HepG2 (cell line): ENCODE results near the gene HDLBP. TPM values are rescaled to one million over a fixed set of nuclear protein-coding genes. Genes with fewer than 3 reads are reported as not detected.

Source experiments
- CBX1 ChIP-seq: IDR thresholded peaks from one replicate; pipeline ENCODE4 v1.6.1; 2016; ENCODE audit warnings: antibody characterized with exemption, low read depth
- CC2D1A ChIP-seq: sonication (generic); formaldehyde crosslinking; IDR thresholded peaks from 2 replicates; pipeline ENCODE4 v1.8.1; 2023; ENCODE audit warnings: mild to moderate bottlenecking, missing genetic modification reagents
- FOXO1 ChIP-seq: sonication (generic); formaldehyde crosslinking; IDR thresholded peaks from 2 replicates; pipeline ENCODE4 v1.4.0; 2020; ENCODE audit warnings: missing genetic modification reagents
- GTF2F1 ChIP-seq: fragments of 150-350 bp; IDR thresholded peaks from 2 replicates; pipeline ENCODE4 v1.6.1; 2014; ENCODE audit warnings: low read length
- HNRNPUL1 ChIP-seq: fragments of 200-400 bp; formaldehyde crosslinking; IDR thresholded peaks from 2 replicates; pipeline ENCODE4 v1.6.1; 2017; ENCODE audit warnings: low read depth, mild to moderate bottlenecking, low read length, moderate library complexity
- MYNN ChIP-seq: sonication (generic); formaldehyde crosslinking; IDR thresholded peaks from 2 replicates; pipeline ENCODE4 v1.4.0; 2020; ENCODE audit warnings: mild to moderate bottlenecking, low read depth, missing genetic modification reagents
- PAX8 ChIP-seq: sonication (generic); formaldehyde crosslinking; IDR thresholded peaks from 2 replicates; pipeline ENCODE4 v1.8.0; 2022; ENCODE audit warnings: mild to moderate bottlenecking, missing genetic modification reagents, borderline replicate concordance
- PHF5A ChIP-seq: IDR thresholded peaks from one replicate; pipeline ENCODE4 v1.6.1; 2018; ENCODE audit warnings: low read depth, missing genetic modification reagents; ENCODE audit not compliant: unreplicated experiment
- SATB2 ChIP-seq: sonication (generic); formaldehyde crosslinking; IDR thresholded peaks from 2 replicates; pipeline ENCODE4 v1.5.0; 2020; ENCODE audit warnings: missing genetic modification reagents
- SRF ChIP-seq: IDR thresholded peaks from 2 replicates; pipeline ENCODE4 v1.6.1; 2011; ENCODE audit warnings: mild to moderate bottlenecking, low read depth, low read length, moderate library complexity
- TBL1XR1 ChIP-seq: fragments of 150-350 bp; IDR thresholded peaks from 2 replicates; pipeline ENCODE4 v1.6.1; 2014; ENCODE audit warnings: borderline replicate concordance, low read length; ENCODE audit not compliant: partially characterized antibody
- U2AF2 ChIP-seq: fragments of 200-400 bp; formaldehyde crosslinking; IDR thresholded peaks from 2 replicates; pipeline ENCODE4 v1.6.1; 2017; ENCODE audit warnings: low read depth, mild to moderate bottlenecking, low read length
- ZNF12 ChIP-seq: sonication (generic); formaldehyde crosslinking; IDR thresholded peaks from 2 replicates; pipeline ENCODE4 v1.5.0; 2020; ENCODE audit warnings: missing genetic modification reagents
- ZNF605 ChIP-seq: sonication (generic); formaldehyde crosslinking; IDR thresholded peaks from 2 replicates; pipeline ENCODE4 v1.8.0; 2022; ENCODE audit warnings: mild to moderate bottlenecking, missing genetic modification reagents
- ZNF747 ChIP-seq: sonication (generic); formaldehyde crosslinking; IDR thresholded peaks from 2 replicates; pipeline ENCODE4 v1.8.1; 2023; ENCODE audit warnings: missing genetic modification reagents, mild to moderate bottlenecking, borderline replicate concordance
- ZSCAN31 ChIP-seq: sonication (generic); formaldehyde crosslinking; IDR thresholded peaks from 2 replicates; pipeline ENCODE4 v1.5.0; 2020; ENCODE audit warnings: low read depth, mild to moderate bottlenecking, missing genetic modification reagents
- polyA plus RNA-seq, 8 experiments: library from polyadenylated mRNA; depleted of rRNA in 3 of 8; stranded (reverse) in 7 of 8; unstranded in 1 of 8; fragments of >200 nt; fragmentation: Illumina TruSeq in 4 of 8; extraction: Trizol in 4 of 8; gene quantifications; 2 replicates each; pipeline versions ENCODE4 v1.2.1 to v1.2.3, GENCODE V29; 2011 to 2016; ENCODE audit warnings: low read depth in 4 of 8, missing spikeins in 1 of 8, mixed read lengths in 1 of 8; ENCODE audit not compliant: insufficient read depth in 1 of 8
- total RNA-seq, 5 experiments: library from RNA; depleted of rRNA; stranded (reverse); fragments of >200 nt; fragmentation: Illumina TruSeq; extraction: Trizol; gene quantifications; 2 replicates each; pipeline ENCODE4 v1.2.3, GENCODE V29; 2016; ENCODE audit warnings: low read depth in 1 of 5
- TF ChIP-seq, protein P1 (sequence below): sonication (generic); formaldehyde crosslinking; conservative IDR thresholded peaks from 2 replicates; pipeline ENCODE4 v1.4.0; 2020; ENCODE audit warnings: mild to moderate bottlenecking, missing genetic modification reagents, moderate library complexity
- TF ChIP-seq, protein P2 (sequence below): sonication (generic); formaldehyde crosslinking; IDR thresholded peaks from 2 replicates; pipeline ENCODE4 v1.4.0; 2020; ENCODE audit warnings: mild to moderate bottlenecking, missing genetic modification reagents
- TF ChIP-seq, protein P3 (sequence below): sonication (generic); formaldehyde crosslinking; IDR thresholded peaks from 2 replicates; pipeline ENCODE4 v1.4.0; 2020; ENCODE audit warnings: low read depth, mild to moderate bottlenecking, missing genetic modification reagents
- TF ChIP-seq, protein P4 (sequence below): sonication (generic); formaldehyde crosslinking; IDR thresholded peaks from 2 replicates; pipeline ENCODE4 v1.9.0; 2022; ENCODE audit warnings: low read depth, missing genetic modification reagents
- TF ChIP-seq, protein P5 (sequence below): IDR thresholded peaks from 2 replicates; pipeline ENCODE4 v1.6.1; 2016; ENCODE audit warnings: missing compliant biosample characterization, missing genetic modification reagents, borderline replicate concordance

Gene HDLBP
- total and polyA plus RNA-seq, 2 of the 13 experiments (the other 11 are each of a cell fraction or from before 2014, with no cell fraction given) = 464 to 707 TPM

DNA sequence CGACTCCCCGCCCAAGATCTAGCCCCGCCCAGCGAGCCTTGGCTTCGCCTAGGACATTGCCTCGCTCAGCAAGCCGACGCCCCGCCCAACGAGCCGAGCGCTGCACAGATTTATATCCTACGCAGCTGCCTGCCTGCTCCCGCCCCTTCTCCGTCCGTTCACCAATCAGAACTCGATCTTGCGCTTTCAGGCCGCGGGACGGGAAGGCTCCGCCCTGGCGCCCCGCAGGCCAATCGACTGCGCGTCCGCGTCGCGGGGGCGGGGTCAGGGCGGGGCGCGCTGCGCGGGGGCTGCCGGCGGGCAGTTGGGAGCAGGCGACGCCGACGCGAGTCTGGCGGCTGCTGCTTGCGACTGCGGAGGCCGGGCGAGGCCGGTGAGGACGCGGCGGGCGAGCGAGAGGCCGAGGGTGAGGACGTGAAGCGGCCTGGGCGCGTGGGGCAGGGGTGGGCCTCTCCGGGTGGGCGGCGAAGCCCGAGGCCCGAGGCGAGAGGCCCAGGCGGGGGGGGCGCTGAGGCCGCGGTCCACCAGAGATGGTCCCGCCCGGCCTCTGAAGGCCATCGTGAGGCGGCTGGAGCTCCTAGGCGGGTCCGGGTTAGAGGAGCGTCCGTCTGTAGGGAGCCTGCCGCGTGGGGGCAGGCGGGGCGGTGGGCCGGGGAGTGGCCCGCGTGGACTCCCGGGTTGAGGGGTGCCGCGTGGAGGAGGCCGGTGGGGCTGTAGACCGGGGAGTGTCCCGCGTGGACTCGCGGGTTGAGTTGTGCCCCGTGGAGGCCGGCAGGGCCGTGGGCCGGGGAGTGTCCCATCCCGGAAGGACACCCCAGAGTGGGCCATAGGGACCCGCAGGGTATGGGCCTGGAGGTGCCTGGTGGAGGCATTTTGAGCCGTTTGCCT lies 40.8 kb upstream of the HDLBP start, which contains the start of gene FARP2 (continued):
- TF ChIP-seq, protein P1, sequence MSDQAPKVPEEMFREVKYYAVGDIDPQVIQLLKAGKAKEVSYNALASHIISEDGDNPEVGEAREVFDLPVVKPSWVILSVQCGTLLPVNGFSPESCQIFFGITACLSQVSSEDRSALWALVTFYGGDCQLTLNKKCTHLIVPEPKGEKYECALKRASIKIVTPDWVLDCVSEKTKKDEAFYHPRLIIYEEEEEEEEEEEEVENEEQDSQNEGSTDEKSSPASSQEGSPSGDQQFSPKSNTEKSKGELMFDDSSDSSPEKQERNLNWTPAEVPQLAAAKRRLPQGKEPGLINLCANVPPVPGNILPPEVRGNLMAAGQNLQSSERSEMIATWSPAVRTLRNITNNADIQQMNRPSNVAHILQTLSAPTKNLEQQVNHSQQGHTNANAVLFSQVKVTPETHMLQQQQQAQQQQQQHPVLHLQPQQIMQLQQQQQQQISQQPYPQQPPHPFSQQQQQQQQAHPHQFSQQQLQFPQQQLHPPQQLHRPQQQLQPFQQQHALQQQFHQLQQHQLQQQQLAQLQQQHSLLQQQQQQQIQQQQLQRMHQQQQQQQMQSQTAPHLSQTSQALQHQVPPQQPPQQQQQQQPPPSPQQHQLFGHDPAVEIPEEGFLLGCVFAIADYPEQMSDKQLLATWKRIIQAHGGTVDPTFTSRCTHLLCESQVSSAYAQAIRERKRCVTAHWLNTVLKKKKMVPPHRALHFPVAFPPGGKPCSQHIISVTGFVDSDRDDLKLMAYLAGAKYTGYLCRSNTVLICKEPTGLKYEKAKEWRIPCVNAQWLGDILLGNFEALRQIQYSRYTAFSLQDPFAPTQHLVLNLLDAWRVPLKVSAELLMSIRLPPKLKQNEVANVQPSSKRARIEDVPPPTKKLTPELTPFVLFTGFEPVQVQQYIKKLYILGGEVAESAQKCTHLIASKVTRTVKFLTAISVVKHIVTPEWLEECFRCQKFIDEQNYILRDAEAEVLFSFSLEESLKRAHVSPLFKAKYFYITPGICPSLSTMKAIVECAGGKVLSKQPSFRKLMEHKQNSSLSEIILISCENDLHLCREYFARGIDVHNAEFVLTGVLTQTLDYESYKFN = 0 out of 2 replicates have a peak, but pooled peaks have one; percentile 4
- TF ChIP-seq CBX1 (no peak), FOXO1 (CRISPR knock-in tag) (peak; percentile 33; the same call in 1 of the 2 replicates), TBL1XR1 (no peak), PAX8 (CRISPR knock-in tag) (no peak), ZSCAN31 (CRISPR knock-in tag) (peak; percentile 69), MYNN (CRISPR knock-in tag) (no peak), SATB2 (CRISPR knock-in tag) (0 out of 2 replicates have a peak, but pooled peaks have one; percentile 20), PHF5A (CRISPR knock-in tag) (no peak), ZNF747 (CRISPR knock-in tag) (no peak; the same call in 1 of the 2 replicates), CC2D1A (CRISPR knock-in tag) (no peak), HNRNPUL1 (no peak), U2AF2 (no peak), GTF2F1 (no peak), ZNF12 (CRISPR knock-in tag) (no peak), ZNF605 (CRISPR knock-in tag) (peak; percentile 52; the same call in 1 of the 2 replicates), SRF (no peak)
- TF ChIP-seq, protein P2, sequence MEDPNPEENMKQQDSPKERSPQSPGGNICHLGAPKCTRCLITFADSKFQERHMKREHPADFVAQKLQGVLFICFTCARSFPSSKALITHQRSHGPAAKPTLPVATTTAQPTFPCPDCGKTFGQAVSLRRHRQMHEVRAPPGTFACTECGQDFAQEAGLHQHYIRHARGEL (CRISPR knock-in tag) = no peak
- TF ChIP-seq, protein P3, sequence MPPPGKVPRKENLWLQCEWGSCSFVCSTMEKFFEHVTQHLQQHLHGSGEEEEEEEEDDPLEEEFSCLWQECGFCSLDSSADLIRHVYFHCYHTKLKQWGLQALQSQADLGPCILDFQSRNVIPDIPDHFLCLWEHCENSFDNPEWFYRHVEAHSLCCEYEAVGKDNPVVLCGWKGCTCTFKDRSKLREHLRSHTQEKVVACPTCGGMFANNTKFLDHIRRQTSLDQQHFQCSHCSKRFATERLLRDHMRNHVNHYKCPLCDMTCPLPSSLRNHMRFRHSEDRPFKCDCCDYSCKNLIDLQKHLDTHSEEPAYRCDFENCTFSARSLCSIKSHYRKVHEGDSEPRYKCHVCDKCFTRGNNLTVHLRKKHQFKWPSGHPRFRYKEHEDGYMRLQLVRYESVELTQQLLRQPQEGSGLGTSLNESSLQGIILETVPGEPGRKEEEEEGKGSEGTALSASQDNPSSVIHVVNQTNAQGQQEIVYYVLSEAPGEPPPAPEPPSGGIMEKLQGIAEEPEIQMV (CRISPR knock-in tag) = peak; percentile 75; the same call in 1 of the 2 replicates
- TF ChIP-seq, protein P4, sequence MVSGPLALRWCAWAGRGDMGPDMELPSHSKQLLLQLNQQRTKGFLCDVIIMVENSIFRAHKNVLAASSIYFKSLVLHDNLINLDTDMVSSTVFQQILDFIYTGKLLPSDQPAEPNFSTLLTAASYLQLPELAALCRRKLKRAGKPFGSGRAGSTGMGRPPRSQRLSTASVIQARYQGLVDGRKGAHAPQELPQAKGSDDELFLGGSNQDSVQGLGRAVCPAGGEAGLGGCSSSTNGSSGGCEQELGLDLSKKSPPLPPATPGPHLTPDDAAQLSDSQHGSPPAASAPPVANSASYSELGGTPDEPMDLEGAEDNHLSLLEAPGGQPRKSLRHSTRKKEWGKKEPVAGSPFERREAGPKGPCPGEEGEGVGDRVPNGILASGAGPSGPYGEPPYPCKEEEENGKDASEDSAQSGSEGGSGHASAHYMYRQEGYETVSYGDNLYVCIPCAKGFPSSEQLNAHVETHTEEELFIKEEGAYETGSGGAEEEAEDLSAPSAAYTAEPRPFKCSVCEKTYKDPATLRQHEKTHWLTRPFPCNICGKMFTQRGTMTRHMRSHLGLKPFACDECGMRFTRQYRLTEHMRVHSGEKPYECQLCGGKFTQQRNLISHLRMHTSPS (CRISPR knock-in tag) = no peak
- TF ChIP-seq, protein P5, sequence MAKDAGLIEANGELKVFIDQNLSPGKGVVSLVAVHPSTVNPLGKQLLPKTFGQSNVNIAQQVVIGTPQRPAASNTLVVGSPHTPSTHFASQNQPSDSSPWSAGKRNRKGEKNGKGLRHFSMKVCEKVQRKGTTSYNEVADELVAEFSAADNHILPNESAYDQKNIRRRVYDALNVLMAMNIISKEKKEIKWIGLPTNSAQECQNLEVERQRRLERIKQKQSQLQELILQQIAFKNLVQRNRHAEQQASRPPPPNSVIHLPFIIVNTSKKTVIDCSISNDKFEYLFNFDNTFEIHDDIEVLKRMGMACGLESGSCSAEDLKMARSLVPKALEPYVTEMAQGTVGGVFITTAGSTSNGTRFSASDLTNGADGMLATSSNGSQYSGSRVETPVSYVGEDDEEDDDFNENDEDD = peak; percentile 71; the same call in 1 of the 2 replicates
